Stimulated activated CD8-positive, alpha-beta memory T cell treated with anti-CD3 and anti-CD28 coated beads, Interleukin-7, amount 100 ng/mL, for 24 hours (primary cell): Measurements from ENCODE around the gene CADPS2.
"Not testable (repeated sequence)": the region's sequence is repeated elsewhere in the genome, so short reads cannot be mapped to it uniquely, and the experiment has no call there.

Source experiments
- DNase-seq: peaks from one replicate; pipeline ENCODE4 v3.0.0-alpha.2; 2020; ENCODE audit warnings: low read depth

The CADPS2 gene

GRCh38 chr7:122709930-122710646 is 176.2 kb downstream of the CADPS2 start:
- DNase-seq, result no peak

- DNase-seq, result no peak
Observed at GRCh38 chr7:122706836-122707235, 179.4 kb downstream of the CADPS2 start.

DNA sequence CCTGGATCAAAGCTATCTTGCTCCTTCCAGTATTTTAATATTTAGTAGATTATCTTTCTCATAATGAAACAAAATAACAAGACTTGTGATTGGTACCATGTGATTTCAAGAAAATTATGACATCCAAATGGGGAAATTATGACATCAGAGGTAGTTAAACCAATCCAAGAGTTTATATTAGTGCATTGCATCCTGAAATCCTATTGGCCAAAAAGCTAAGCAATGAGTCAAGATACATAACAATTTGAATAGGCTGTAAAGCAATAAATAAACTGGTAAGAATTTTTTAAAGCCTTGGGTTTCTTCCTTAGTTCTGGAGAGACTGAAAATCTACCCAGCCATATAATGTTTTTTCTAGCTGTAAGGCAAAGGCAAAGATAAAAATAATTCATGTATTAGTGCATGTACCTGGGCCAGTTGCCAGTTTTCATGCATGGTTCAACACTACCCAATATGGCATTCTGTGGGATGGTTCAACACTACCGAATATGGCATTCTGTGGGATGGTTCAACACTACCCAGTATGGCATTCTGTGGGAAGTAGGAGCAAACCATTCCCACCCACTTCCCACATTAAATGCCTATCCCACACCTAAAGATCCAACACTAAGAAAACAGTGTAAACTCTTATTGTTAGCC is 183.3 kb downstream of the CADPS2 start, which contains the start of gene RNF148:
Gene RNF148, minus strand, starts transcription at position 51 of the 639 bp plus-strand sequence. CDS start 172 bp downstream, outside the sequence.
- no peak for DNase-seq

DNA sequence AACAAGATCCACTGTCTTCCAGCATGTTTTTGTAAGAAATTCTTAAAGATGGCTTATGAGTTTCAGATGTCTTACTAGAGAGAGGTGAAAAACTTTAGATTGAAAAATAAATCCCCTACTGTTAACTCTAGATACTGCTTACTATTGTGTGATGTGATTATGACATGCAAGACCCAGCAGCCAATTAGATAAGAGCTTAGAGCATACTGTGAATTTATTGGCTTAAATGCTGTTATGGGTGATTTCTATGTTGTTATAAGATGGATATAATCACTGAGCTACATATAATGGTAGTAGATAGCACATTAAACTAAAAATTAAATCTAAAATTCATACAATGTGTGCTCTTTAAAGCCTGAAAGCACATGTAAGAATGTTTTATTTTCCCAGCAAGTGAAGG is 187.2 kb downstream of the CADPS2 start, which contains the start of gene RNF133:
Gene RNF133, minus strand, starts transcription at position 101 of the 400 bp plus-strand sequence. CDS start 199 bp downstream, outside the sequence.
- no peak for DNase-seq

DNA sequence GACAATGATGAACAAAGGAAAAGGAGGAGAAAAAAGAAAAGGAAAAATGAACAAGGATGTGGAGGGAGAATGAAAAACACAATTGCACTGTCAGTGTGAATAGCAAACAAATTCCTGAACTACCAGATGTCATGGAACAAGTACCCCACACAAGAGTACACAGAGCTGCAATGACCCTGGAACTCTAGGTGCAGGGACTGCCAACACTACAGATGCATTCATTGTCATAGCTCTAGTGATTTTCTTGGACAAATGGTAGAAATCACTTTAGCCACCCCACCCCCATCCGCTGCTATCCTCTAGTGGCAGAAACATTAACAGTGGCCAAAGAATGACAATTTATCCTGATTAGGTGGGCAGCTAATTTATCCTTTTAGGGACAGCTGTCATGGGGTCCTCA is 190.4 kb downstream of the CADPS2 start:
- no peak for DNase-seq

DNA sequence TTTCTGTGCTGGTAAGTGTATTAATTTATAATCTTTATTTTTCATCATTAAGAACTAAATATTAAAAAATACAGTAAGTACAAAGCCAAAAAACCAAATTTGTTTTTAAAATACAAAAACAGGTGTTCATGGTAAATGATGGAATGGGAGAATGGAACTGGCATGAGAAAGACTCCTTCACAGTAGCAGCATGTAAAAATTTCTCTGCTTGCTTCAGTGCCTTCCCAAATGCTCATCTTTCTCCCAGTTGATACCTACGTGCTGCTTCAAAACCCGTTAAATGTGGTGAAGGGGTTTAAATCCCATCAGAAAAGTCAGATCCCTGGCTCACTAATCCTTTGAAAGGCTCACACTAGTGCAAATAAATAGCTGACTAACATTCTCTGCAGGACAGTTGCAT is 191.6 kb downstream of the CADPS2 start:
- no peak for DNase-seq

GRCh38 chr7:122692769-122693309 is 193.4 kb downstream of the CADPS2 start:
- no peak for DNase-seq

DNA sequence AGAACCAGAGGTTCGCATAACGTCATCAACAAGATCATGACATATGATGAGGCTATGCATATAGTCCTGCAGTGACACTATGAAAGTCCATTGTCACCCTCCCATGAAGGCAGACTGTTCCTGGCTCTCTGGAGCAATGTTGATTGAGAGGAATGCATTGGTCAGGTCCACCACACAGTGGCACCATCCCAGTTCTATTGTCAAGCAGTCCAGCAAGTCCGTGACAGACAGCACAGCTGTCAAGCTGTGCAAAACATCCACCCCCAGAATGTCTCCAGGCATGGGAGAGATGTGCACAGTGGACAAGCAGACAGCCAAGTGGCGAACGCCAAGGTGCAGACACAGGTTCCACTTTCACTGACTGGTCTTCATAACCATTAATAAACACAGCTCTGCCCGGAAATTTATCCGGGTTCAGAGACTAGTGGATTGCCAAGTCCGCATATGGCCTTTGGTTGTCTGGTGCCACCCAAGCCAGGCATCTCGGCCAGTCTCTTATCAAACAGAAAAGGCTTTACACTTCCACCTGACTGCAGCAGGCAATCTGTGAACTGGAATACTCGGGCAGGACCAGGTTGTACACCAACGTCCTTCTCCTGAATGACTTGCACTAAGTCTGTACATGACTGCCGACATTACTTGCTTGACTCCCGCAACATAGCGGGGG is 194.6 kb downstream of the CADPS2 start:
- no peak for DNase-seq

GRCh38 chr7:122689346-122690109 is 196.7 kb downstream of the CADPS2 start:
- DNase-seq, result no peak

GRCh38 chr7:122688400-122688998 is 197.8 kb downstream of the CADPS2 start:
- DNase-seq, result no peak

GRCh38 chr7:122686360-122686878 is 199.8 kb downstream of the CADPS2 start:
- no peak for DNase-seq

DNA sequence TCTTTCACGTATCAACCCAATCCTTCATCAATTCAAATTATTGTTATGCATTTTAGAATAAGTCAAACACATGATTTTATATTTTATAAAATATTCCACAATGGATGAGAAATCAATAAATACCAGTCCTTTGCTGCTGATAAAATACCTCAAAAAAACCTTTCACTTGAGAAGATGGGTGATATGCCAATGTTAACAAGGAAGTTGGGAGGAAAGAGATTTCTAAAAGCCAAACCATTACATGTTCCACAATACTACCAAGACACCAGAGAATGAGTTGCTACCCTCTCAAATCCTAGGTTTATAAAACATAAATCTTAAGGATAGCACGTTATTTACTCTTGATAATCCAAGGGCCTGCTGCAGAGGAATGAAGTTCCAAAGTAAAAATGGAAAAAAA is 201.8 kb downstream of the CADPS2 start:
- no peak for DNase-seq

DNA sequence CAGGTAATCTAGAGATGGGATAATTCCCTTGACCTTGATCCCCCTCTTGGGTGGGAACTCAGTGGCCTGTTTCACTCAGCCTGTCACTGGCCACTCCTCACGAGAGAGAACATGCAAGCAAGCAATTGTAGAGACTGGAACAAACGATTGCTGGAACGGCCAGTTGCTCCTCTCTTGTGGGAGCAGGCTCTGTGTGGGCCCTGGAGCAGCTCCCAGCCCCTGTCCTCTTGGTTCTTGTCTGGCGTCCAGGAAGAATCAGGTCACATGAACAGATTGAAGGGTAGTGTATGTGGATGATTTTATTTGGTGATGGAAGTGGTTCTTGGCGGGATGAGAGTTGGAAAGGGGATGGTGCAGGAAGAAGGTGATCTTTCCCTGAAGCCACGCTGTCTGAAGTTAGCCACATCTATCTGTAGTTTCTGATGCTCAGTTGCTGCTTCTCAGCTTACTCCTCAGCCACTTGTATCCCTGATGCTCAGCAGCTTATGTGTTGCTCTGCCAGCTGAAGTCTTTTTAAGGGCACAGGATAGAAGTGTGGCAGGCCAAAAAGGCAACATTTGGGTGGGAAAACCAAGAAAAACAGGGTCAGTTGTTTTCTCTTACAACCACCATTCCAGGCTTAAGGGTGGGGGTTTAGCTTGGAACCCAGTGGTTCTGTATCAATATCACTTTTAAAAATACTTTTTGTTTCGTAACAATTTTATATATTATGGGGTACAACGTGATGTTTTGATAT is 203.3 kb downstream of the CADPS2 start:
- DNase-seq, result no peak

DNA sequence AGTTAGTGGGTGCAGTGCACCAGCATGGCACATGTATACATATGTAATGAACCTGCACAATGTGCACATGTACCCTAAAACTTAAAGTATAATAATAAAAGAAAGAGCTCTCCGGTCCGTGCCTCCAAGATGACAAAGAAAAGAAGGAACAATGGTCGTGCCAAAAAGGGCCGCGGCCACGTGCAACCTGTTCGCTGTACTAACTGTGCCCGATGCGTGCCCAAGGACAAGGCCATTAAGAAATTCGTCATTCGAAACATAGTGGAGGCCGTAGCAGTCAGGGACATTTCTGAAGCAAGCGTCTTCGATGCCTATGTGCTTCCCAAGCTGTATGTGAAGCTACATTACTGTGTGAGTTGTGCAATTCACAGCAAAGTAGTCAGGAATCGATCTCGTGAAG is 205.1 kb downstream of the CADPS2 start:
- DNase-seq, result not testable (repeated sequence)

GRCh38 chr7:122679813-122680212 is 206.4 kb downstream of the CADPS2 start:
- no peak for DNase-seq

DNA sequence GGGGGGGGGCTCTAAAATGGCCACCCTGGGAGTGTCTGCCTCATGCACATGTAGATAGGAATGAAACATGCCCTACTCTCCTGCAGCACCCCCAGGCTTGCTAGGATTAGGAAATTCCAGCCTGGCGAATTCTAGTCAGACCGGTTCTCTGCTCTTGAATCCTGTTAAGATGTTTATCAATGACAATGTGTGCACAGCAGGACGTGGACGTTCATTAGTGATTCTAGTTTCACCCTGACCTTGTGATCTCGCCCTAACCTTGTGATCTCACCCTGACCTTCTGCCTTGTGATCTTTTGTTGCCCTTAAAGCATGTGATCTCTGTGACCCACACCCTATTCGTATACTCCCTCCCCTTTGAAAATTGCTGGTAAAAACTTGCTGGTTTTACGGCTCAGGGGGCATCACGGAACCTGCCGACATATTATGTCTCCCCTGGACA is 207.0 kb downstream of the CADPS2 start:
- not testable (repeated sequence) for DNase-seq

DNA sequence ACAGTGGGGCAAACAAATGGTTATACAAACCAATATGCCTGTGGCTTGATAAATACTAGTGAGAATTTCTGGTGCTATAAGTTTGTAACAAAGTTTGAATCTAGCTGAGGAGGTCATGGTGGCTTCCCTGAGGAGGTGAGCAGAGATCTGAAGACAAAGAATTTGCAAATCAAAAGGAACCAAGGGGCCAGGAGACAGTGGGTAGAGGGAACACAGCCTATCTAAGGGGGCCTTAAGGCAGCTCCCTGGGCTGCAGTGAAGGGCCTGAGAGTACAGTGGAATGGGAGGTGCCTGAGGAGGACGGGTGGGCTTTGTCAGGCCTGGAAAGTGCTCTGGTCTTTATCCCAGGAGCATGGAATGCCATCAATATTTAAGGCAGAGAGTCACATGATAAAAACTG is 209.1 kb downstream of the CADPS2 start:
- no peak for DNase-seq

DNA sequence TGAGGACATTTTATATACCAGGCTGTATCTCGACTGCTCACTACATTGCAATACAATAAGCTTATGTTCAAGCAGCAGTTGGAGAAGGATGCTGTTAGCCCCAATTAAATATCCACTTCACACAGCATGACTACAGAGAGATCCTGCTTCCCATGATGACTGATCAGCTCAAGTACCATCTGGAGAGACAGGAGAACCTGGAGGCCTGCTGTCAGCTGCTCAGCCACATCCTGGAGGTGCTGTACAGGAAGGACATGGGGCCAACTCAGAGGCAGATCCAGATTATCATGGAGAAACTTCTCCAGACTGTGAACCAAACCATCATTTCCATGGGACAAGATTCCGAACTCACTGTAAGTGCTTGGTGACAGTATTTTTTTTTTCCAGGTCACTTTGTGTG is 209.8 kb downstream of the CADPS2 start:
- DNase-seq, result no peak

DNA sequence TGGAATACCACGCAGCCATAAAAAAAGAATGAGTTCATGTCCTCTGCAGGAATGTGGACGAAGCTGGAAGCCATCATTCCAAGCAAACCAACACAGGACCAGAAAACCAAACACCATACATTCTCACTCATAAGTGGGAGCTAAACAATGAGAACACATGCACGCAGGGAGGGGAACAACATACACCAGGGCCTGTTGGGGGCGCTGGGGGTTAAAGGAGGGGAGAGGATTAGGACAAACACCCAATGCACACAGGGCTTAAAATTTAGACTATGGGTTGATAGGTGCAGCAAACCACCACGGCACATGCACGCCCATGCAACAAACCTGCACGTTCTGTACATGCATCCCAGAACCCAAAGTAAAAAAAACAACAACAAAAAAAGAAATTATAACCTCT is 210.6 kb downstream of the CADPS2 start:
- DNase-seq, result no peak

- DNase-seq, result no peak
Observed at GRCh38 chr7:122675011-122675410, 211.2 kb downstream of the CADPS2 start.

DNA sequence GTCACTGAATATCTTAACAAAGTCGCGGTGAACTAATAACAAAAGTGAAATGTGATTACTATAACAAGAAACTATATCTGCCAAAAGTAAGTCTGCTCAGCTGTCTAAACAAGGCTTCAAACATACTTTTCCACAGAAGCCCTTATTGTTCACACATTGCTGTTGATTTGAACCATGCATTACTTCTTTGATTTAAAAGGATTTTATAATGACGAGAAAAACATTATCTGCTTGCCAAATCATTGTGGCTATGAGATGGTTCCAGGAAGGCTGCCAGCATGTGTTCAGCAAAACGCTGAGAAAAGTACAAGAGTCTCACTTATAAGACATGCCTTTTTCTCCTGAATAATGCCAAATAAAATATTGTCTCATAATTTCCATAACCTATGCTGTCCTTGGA is 211.8 kb downstream of the CADPS2 start:
- no peak for DNase-seq
